ENCODE data around the gene NALF2. TPM values are rescaled to one million over a fixed set of nuclear protein-coding genes. Genes with fewer than 3 reads are reported as not detected.

NALF2 gene
- total RNA-seq, 1 experiment from 2014 or later, result 9.7 TPM

GRCh38 chrX:69551421-69552009 is 47.4 kb downstream of the NALF2 start:
- TF ChIP-seq, protein P1, sequence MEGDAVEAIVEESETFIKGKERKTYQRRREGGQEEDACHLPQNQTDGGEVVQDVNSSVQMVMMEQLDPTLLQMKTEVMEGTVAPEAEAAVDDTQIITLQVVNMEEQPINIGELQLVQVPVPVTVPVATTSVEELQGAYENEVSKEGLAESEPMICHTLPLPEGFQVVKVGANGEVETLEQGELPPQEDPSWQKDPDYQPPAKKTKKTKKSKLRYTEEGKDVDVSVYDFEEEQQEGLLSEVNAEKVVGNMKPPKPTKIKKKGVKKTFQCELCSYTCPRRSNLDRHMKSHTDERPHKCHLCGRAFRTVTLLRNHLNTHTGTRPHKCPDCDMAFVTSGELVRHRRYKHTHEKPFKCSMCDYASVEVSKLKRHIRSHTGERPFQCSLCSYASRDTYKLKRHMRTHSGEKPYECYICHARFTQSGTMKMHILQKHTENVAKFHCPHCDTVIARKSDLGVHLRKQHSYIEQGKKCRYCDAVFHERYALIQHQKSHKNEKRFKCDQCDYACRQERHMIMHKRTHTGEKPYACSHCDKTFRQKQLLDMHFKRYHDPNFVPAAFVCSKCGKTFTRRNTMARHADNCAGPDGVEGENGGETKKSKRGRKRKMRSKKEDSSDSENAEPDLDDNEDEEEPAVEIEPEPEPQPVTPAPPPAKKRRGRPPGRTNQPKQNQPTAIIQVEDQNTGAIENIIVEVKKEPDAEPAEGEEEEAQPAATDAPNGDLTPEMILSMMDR (conservative IDR thresholded peaks at IDR 0.05), result no peak
- Histone ChIP-seq H2BK12ac (ENCODE audit: insufficient read length, low read depth, low read length) (no peak overlapping the region), H3K4me2 (ENCODE audit: insufficient read depth, insufficient read length, low read length) (no peak overlapping the region), H2BK20ac (ENCODE audit: low read depth, low read length, poor library complexity, severe bottlenecking) (no peak overlapping the region), H3K18ac (ENCODE audit: insufficient read length, low read depth, low read length) (no peak overlapping the region), H2BK15ac (ENCODE audit: low read depth, low read length) (no peak overlapping the region), H3K4ac (ENCODE audit: low read depth, low read length) (no peak overlapping the region), H2BK5ac (ENCODE audit: insufficient read length, low read length) (no peak overlapping the region), H2AFZ (ENCODE audit: low read length) (no peak overlapping the region), H3T11ph (ENCODE audit: low read length) (no peak overlapping the region), H4K8ac (replicated peaks; ENCODE audit: insufficient read length, low read depth, low read length) (no peak overlapping the region), H3K4me1 (ENCODE audit: insufficient read depth, low read length) (no peaks in the 10 kb centered on the region), H3K27ac (ENCODE audit: insufficient read length, low read depth, low read length) (no peak overlapping the region), H3K9ac (ENCODE audit: extremely low read depth, insufficient read length, low read length) (no peak overlapping the region), H4K5ac (ENCODE audit: insufficient read length, low read depth, low read length) (no peak overlapping the region), H3K23ac (ENCODE audit: insufficient read length, low read depth, low read length) (no peak overlapping the region), H3K9me3 (ENCODE audit: control insufficient read depth, low read depth, low read length) (peaks cover 48% of the 10 kb centered on the region), H2AK5ac (ENCODE audit: insufficient read length, low read length) (no peak overlapping the region), H4K91ac (ENCODE audit: insufficient read length, low read depth, low read length) (no peak overlapping the region), H3K23me2 (ENCODE audit: insufficient read length, low read depth, low read length, poor library complexity, severe bottlenecking) (no peaks in the 10 kb centered on the region), H3K14ac (ENCODE audit: insufficient read depth, low read length) (no peak overlapping the region), H4K20me1 (ENCODE audit: control insufficient read depth, insufficient read depth, insufficient read length) (no peaks in the 10 kb centered on the region), H3K79me1 (ENCODE audit: insufficient read depth, low read depth, low read length, poor library complexity, severe bottlenecking) (no peaks in the 10 kb centered on the region), H3K56ac (ENCODE audit: insufficient read length, low read depth, low read length) (no peak overlapping the region), H2BK120ac (ENCODE audit: low read depth, low read length, poor library complexity, severe bottlenecking) (no peak overlapping the region), H3K79me2 (ENCODE audit: insufficient read depth, low read length) (no peaks in the 10 kb centered on the region), H3K27me3 (ENCODE audit: insufficient read depth, low read length) (no peaks in the 10 kb centered on the region)
- Mint-ChIP-seq H3K36me3 (ENCODE audit: insufficient read depth in 1 of 3, low read depth in 3 of 3) (peaks cover 0 to 10% (median 8%) of the 10 kb centered on the region in 3 experiments; a peak in 5 of 7 replicates), H3K4me1 (peaks cover 17 to 18% of the 10 kb centered on the region in 2 experiments), H3K4me3 (no peak overlapping the region), H3K9me3 (peaks cover 62 to 63% of the 10 kb centered on the region in 2 experiments), H3K27ac (no peak overlapping the region), H3K27me3 (ENCODE audit: low read depth) (peaks cover 3% of the 10 kb centered on the region)
- WGBS (ENCODE audit: extremely low coverage, insufficient read length, low lambda C conversion rate), result no CpG with 5 or more reads among the region's 7 CpGs
- no peak for DNase-seq

All from H9 (cell line).